GM12875 (cell line): ENCODE data around the gene RBM4.

Source experiments
- H3K4me3 ChIP-seq: one replicate; pipeline ENCODE4 v1.5.1; 2011; ENCODE audit warnings: low read depth, low read length, control low read depth
- TF ChIP-seq, protein P1 (sequence below): IDR thresholded peaks from 2 replicates; pipeline ENCODE4 v1.5.1; 2011; ENCODE audit warnings: low read depth, mild to moderate bottlenecking, control low read depth, inconsistent platforms, low read length, moderate library complexity, borderline replicate concordance; ENCODE audit not compliant: insufficient read depth

Gene RBM4

DNA sequence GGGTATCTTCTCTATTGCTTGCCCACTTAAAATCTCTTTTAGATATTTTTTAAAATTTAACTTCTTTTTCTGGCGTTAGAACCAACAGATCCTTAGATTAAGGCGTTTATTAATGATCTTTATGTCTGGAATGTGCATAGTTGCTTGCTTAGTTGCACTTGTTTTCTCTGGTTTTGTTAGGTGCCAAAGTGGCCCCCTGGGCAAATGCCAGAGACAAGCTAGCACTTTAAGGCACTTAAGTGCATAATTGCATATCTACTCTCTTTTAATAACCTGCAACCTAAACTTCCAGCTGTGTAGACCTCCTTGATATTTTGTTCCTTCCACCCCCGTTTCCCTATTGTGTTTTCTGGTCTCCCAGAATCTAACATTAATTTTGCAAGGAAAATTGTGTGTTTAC, 3.3 kb downstream of the RBM4 start:
- H3K4me3 ChIP-seq = no peak overlapping the region
- TF ChIP-seq, protein P1, sequence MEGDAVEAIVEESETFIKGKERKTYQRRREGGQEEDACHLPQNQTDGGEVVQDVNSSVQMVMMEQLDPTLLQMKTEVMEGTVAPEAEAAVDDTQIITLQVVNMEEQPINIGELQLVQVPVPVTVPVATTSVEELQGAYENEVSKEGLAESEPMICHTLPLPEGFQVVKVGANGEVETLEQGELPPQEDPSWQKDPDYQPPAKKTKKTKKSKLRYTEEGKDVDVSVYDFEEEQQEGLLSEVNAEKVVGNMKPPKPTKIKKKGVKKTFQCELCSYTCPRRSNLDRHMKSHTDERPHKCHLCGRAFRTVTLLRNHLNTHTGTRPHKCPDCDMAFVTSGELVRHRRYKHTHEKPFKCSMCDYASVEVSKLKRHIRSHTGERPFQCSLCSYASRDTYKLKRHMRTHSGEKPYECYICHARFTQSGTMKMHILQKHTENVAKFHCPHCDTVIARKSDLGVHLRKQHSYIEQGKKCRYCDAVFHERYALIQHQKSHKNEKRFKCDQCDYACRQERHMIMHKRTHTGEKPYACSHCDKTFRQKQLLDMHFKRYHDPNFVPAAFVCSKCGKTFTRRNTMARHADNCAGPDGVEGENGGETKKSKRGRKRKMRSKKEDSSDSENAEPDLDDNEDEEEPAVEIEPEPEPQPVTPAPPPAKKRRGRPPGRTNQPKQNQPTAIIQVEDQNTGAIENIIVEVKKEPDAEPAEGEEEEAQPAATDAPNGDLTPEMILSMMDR = no peak

DNA sequence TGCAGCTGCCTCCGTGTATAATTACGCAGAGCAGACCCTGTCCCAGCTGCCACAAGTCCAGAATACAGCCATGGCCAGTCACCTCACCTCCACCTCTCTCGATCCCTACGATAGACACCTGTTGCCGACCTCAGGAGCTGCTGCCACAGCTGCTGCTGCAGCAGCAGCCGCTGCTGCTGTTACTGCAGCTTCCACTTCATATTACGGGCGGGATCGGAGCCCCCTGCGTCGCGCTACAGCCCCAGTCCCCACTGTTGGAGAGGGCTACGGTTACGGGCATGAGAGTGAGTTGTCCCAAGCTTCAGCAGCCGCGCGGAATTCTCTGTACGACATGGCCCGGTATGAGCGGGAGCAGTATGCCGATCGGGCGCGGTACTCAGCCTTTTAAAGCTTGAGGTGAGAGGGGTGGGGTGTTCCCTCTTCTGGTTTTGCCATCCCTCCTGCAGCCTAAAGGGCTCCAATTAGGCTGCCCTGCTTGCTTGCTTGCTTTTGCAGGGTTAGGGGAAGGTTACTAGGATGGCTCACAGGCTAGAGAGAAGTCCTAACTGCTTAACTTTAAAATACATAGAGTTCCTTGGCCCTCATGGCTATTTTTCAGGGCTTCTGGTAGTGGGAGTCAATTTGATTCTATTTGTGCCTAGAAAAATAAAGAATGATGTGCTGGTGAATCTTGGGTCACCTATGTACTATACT, 5.4 kb downstream of the RBM4 start:
- TF ChIP-seq, protein P1 = no peak
- H3K4me3 ChIP-seq = no peak overlapping the region

DNA sequence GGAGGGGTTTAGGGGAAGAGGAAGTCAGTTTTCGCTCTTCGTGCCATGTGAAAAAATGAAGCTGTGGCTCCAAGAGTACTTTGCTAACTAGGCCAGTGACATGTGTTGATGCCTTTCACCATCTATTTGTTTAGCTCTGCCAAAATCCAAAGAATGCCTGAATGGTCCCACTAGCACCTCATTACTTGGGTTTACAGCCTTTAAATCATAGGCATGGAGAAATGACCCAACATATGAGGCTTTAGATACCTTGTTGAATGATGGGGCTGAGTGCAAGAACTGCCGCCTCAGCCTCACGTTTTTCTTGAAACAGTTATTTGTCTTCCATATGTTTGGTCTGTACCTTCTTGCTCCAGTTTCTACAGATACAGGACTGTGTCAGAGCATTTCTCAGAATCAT, 8.3 kb downstream of the RBM4 start:
- H3K4me3 ChIP-seq = no peak overlapping the region
- TF ChIP-seq, protein P1 = no peak

DNA sequence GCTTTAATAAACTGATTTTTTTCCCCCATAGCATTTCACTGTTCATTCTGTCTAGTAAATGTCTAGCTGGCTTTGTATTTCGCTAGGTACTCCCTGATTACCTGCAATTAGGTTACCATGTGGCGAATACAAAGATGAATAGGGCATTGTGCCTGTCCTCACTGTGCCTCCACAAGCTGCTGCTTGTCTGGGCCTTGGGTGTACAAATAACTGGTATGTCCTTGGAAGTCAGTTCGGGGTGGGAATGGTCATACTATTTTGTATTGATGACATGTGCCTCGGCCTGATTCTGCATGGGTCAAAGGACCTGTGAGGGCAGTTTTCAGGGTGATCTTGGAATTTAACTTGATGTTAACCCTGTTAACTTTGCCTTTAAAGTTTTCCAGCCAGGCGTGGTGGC, 11.4 kb downstream of the RBM4 start:
- TF ChIP-seq, protein P1 = no peak
- H3K4me3 ChIP-seq = no peak overlapping the region

DNA sequence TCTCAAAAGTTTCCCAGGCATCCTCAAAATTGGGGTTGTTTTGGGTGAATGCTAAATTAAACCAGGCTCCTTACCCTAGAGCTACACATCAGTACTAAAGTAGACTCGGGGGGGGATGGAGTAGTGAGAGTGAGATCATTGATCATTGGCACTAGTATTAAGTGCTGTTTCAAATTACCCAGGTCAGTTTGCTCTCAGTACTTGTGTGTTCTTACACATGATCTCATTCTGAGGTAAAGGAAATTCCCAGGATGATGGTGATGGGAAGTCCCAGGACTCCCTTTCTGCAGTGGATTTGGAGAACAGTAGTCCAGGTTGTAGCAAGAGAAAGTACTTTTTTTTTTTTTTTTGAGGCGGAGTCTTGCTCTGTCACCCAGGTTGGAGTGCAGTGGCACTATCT, 12.5 kb downstream of the RBM4 start:
- H3K4me3 ChIP-seq = no peak overlapping the region
- TF ChIP-seq, protein P1 = no peak

DNA sequence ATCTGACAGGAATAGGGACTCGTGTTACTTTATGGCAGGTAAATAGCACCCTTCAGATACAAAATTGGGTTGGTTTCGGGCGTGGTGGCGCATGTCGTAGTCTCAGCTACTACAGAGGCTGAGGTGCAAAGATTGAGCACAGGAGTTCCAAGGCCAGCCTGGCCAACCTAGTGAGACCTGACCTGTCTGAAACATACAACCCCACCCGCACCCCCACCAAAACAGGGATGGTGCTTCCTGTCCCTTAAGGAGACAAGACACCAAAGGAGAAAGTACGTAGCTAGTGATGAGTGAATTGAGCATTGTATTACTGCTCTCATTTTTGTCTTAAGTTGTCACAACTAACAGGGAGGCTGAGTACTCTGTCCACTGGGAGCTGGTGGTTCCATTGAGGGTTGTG, 14.1 kb downstream of the RBM4 start:
- H3K4me3 ChIP-seq = no peak overlapping the region
- TF ChIP-seq, protein P1 = no peak

DNA sequence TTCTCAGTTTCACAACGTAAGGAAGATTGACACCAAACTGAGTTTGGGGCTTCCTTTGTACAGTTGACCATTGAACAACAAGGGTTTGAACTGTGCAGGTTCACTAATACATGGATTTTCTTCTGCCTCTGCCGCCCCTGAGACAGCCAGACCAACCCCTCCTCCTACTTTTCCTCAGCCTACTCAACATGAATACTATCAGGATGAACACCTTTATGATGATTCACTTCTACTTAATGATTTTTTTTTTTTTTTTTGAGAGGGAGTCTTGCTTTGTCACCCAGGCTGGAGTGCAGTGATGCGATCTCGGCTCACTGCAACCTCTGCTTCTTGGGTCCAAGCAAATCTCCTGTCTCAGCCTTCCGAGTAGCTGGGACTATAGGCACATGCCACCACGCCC, 14.6 kb downstream of the RBM4 start:
- no peak overlapping the region for H3K4me3 ChIP-seq
- TF ChIP-seq, protein P1 = no peak
